HG03066 (cell line): ENCODE results near the gene GPATCH2.
A peak's percentile ranks its signal among the peaks of the same experiment; 100 is the strongest.
"Not testable (repeated sequence)": the region's sequence is repeated elsewhere in the genome, so short reads cannot be mapped to it uniquely, and the experiment has no call there.

ENCODE experiments used
- ATAC-seq: cut with Tn5 transposase; IDR thresholded peaks from one replicate; pipeline ENCODE4 v1.9.1; 2021; ENCODE audit warnings: low read depth; ENCODE audit not compliant: unreplicated experiment

GPATCH2 gene

DNA sequence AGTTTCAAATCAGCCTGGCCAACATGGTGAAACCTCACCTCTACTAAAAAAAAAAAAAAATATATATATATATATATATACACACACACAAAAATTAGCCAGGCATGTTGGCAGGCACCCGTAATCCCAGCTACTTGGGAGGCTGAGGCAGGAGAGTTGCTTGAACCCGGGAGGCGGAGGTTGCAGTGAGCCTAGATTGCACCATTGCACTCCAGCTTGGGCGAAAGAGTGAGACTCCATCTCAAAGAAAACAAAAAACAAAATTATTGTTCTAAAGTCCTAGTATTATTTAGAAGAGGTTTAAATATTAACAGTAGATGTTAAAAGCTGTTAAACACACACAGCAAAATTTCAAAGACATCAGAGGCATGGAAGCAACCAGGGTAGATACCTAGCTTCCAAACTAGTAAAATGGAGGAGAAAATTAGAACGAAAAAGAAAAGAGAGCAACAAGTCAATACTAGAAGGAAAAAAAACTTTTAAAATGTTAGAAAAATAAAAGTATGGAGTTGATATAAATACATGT lies 46.5 kb downstream of the GPATCH2 start:
- not testable (repeated sequence) for ATAC-seq

DNA sequence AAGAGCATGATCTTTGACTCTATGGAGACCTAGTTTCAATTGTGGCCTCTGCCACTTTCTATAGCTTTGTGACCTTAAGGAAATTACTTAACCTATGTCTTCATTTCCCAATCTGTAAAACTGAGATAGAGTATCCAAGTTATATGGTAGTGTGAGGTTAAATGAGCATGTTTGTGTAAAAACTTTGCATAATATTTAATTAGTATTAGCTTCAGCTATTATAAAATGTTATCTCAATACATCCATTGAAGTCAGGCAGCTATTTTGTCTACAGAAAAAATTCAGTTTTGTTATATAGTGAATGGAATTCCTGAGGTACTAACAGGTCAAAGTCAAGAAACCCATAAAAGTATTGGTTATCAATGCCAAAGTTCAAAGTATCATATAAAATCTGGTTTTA lies 53.6 kb downstream of the GPATCH2 start:
- no peak for ATAC-seq

DNA sequence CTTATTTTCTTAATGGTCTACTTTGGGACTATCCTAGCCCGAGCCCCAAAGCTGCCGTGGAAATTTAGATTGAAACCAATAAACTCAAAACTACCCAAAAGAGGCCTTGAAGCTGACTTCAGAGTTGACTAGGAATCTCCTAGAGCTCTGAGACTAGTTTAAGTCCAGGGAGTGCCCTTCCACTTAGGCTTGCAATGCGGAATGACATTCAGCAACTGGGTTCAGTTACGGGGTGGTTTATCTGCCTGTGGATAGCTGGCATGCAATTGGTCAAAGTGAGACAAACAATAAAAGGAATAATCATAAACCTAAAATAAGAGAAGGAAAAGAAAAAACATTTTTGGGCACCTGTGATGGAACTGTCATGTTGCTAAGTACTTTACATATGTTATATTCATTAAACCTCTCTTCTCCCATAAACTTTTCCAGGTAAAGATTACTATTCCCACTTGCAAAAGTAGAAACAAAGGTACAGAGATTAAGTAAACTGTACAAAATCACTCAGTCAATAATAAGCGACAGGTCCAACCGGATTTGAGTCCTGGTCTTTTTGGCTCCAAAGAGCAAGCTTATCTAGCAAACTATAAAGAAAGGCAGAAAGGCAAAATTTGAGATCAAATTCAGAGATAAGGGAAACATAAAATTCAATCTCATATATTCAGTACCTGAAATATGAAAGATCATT lies 56.5 kb downstream of the GPATCH2 start:
- no peak for ATAC-seq

DNA sequence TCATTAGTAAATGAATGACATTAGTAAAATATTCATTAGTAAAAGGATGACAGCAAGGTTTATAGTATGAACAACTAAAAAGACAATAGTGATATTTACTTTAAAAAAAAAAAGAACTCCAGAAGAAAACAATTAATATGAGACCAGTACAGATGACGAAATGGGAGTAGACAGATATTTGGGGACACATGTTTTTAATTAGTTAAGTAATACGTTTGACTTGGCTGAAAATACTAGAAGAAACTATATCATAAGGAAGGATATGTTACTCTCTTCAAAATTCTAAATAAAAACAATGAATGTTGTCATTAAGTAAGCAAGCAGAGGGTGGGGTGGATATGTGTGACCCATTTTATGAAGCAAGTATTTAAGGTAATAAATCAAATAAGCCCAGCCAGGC lies 61.9 kb downstream of the GPATCH2 start:
- ATAC-seq: no peak

DNA sequence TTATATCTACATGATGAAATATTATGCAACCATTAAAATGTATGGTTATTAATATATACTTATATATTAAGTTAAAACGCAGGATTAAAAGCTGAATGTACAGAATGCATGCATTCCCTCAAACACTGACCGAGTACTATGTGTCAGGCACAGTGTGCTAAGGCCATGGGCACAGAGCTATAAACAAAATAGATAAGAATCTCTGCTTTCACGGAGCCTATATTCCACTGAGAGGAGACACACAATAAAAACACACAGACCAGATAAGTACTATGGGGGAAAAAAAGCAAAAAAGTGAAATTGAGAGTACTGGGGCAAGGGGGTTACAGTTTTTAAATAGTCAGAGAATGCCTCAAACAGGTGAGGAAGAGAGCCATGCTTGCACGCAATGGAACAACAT lies 62.7 kb downstream of the GPATCH2 start:
- ATAC-seq: no peak

DNA sequence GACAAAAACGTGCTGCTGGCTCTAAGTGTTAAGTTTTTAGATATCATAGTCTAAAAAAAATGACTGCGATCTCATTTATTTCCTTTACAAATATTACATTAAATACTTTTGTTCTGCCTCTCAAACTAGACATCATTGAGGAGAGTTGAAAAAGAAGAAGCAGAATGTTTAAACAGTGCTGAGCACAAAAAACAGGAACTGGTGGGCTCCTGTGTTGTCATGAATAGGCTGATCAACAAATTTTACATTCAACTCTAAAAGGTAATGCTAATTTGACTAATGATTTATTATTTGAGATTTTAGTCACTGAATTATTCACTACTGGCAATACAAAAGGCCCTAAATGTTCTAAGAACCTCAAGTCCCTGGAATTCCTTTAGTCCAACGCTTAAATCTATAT lies 66.1 kb downstream of the GPATCH2 start:
- ATAC-seq: no peak

DNA sequence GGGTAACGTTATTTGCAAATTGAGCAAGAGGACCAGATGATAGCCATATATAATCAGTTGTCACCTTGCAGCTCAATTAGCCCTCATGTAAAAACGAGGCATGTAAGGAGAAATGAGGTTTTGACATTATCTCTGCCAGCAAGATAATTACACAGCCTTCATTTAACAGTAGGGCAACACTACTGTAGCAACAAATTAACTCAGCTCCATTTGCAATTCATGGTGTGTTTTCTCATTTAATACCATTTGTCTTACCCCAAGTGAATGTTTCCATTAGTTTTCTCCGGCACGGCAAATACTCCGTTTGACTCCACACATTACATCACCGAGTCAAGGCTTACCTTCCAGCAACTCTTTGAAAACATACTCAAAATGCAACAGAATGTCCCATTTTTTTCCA lies 66.7 kb downstream of the GPATCH2 start:
- no peak for ATAC-seq

DNA sequence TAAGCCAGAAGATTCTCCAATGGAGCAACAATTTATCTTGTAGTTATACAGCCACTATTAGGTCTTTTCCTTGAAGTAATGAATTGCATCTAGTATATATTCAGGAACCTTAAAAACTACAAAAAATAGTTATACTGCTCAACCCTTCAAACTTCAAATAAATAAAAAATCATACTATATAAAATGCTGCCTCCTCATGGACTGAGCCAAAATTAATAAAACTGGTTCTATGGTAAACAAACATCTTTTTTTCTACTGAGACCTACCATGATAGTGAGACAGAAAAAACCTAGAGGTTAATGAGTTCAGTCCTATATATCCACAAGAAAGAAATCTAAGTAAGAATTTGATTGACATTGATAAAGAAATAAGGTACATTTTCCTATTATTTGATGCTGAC lies 67.7 kb downstream of the GPATCH2 start:
- no peak for ATAC-seq

DNA sequence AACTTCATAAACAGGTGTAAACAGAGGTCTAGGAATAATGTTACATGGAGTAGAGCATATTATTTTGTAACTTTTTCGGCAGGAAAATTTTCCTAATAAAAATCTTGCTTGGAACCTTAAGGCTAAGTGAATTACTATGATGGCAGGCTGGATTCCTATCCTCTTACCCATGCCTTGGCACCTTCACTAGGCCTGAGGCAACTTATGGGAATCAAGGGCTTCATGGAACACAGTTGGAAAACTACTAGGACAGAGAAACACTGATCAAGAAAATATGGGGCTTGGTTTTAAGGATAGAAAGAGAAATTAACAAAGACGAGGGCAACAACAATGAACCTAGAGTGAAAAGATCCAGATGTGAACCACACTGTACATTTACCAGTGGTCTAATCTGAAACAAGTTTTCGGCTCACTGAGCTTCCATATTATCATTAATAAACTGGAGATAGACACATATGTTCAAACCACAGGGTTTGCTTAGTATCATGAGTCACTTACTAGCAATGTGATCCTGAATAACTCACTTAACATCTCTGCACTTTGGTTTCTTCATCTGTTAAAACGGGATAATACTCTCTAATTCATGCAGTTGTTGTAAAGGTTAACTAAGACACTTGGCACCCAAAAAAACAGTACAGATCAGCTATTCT lies 68.5 kb downstream of the GPATCH2 start:
- ATAC-seq: no peak

DNA sequence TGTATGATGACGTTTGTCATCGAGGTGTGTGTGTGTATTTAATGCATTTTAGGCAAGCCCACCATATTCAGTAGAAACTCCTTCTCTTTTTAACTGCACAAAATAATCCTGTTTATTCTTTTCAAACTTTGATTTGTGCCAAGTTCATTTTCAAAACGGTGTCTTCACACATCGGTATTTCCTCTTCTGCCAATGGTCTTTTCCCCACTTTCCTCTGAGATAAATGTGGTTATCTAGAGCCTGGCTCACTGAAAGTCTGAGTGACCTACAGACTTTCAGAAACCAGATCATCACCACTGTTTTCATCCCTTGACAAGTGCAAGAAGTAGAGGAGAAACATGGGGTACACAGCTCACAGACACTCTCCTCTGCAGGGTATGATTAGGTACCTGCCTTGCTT lies 69.4 kb downstream of the GPATCH2 start:
- ATAC-seq: no peak

DNA sequence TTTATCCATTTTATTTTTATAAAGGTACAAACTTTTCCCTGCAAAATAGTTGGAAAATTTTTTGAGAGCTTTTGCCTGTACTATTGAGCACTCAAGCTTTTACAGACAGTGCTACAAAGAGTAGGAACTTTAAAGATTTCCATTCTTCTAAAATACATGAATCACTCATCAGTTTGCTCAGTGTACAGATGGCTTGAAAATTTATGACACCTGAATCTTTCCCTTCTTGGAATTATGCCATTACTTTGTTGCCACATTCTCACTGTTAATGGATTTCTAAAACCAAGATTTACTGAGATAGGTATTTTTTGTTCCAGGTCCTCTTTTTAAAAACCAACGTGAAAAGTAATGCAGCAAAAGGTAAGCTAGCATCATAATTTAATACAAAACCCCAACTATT lies 76.0 kb downstream of the GPATCH2 start:
- ATAC-seq: no peak

DNA sequence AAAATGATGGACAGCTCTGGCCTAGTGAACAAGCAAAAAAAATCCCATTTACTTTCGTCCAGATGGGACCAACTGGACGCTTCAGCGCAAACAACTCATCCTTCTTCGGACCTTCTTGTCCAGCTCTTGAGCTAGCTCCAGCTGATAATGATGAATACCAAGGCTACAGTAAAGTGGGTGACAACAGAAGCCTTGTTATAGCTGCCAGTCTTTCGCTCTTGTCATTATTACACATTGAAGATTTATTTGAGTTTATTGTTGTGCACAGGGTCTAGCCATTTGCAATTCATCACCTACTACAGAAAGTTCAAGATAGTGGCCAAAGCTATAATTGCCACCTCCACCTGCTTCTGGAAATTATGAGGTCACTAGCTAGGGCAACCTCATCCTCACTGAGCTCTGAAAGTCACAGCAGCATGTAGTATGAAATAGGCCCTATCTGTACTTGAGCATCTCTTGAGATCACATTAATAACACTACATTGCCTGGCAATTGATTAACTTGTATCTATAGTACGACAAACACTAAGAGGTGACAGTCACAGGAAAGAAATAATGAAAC lies 76.9 kb downstream of the GPATCH2 start:
- ATAC-seq: no peak

DNA sequence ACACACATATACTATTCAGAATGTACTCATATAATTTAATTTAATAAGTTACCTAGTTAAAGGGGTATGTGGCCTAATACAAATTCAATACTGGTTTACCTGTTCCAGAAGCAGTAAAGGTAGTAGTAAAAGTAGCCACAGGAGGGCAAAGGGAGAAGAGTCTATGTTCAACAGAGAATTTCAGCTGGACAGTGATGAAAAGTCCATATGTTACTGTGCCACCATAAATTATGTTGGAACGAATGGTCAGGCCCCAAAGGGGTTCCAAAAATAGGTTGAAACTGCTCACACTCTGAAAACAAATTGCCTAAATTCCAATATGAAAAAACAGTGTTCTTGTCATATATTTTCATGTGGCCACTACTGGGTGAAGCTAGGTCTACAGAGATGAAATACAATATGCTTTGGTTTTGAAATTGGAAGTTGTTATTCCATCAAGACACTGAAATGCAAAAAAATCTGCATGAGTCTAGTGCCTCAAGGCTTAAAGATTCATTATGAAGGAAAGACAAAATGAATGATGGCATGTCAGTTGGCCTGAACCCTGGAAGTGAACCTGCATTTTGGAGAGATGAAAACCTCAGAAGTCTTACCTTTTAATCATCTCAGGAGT lies 78.4 kb downstream of the GPATCH2 start:
- no peak for ATAC-seq

DNA sequence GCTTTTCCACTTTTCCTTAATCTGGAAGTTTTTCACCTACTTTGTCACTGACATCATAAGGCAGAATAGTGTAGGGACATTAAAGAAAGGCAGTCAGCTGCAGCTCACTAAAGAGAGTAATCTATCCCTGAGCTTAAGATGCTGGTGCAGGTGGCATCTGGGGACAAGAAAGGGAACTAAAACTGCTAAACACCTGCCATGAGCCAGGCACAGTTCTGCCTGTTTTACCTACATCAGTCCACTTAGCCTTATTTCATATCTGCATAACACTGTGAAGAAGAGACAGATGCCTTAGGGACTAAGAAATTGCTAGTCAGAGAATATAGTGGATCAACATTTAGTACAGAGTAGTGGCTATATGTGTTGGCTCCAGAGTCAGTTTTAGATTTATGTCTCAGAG lies 88.1 kb downstream of the GPATCH2 start:
- peak; percentile 65 for ATAC-seq

DNA sequence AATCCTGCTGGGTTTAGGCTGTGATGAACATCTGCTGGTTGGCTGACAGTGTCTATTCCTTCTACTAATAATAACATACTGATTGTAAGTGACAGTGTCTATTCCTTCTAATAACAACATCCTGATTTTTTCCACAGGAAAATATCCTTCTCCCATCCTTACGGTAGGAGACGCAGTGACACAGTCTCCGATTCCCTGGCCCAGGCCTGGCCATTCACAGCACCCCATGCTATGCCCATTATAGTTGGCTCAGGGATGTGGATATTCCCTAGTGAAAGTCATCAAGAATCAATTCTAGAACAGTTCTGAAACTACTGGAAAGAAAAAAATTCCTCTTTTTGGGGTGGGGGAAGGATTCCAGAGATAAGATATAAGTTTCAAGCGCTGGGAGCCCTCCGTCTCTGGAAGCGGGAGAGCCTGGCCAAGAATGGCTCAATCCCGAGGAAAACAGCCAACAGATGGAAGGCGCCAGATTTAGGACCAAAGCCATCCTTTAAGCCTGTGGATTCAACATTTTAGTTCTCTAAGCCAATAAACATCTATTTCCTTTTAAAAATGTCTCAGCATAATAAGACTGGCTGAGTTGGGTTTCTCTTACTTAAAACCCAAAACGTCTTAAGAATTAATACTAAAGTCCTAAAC lies 88.6 kb downstream of the GPATCH2 start:
- ATAC-seq: no peak

DNA sequence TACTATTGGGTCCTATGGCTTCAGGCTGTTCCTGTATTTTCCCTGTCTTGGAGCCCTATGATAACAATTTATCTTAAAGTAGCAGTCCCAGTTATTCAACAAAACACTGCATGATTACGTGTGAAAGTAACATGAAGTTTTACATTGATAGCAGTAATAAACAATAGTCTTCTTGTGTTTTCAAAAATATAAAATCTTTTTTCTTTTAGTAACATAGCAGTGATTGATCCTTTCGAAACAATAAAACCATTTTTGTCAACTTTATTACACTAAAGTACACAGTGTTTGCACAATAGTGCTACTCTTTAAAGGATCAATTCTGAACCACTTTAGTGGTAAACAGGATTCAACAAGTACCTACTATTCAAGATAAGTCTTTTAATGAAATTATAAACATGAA lies 90.6 kb downstream of the GPATCH2 start:
- no peak for ATAC-seq

DNA sequence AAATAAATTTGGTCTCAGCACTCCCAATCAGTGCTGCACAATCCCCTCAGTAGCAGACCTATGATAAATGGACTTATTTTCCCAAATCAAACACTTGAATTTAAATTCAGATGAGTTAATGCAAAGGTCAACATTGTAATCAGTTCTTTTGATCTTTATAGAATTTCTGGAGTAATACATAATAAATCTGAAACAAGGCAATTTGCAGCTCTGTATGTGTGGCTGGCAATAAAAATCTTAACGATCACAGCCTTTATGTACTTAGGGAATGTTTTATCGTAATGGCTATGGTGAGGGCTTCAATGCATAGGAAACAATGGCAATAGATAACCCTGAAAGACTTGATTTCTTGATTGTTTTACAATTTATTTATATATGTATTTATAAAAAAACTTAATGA lies 91.4 kb downstream of the GPATCH2 start:
- no peak for ATAC-seq

DNA sequence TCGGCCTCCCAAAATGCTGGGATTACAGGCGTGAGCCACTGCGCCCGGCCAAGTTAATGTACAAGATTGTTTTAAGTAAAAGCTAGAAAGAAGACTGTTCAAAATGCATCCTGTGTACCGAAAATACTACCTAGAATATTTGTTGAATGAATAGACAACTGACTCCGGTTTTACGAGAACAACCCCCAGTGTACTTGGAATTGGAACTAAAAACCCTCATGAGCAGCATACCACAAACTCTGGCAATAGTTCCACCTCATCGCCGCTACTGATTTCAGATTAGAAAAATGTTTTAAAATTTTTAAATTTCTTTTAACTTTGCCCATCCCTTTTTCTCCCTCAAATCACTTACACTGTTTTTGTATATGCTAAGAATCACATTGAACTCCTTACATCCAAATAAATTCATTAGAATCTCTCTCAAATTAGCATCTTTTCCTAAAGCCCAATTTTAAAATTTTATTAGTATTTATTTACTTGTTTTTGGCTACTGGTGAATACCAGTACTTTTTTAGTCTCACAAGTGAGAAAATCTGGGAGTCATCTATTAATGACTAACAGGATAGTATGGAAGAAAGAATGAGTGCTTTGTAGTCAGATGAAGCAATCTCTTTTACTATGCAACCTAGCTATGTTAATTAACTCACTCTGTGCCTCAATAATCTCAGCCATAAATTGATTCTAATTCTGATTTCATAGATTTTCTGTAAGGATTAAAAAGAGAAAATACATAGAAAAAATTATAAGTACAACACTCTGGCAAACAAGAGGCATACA lies 95.1 kb downstream of the GPATCH2 start:
- no peak for ATAC-seq

DNA sequence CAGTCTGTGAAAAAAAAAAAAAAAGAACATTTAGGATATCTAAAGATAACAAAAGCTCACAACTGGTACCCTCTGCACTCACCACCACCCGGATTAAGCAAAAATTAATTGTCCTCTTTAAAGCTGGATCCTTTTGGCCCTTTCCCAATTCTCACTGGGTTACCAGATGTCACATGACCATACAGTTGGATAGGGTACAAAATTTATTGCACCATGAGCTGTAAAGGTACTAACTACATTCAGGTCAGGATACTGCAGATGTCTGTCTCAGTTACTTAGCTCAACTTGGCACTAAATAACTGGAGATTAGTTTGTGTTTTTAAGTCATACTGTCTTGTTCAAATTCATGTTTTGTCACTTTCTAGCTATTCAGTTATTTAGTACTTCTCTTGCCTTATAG lies 96.3 kb downstream of the GPATCH2 start:
- ATAC-seq: no peak

DNA sequence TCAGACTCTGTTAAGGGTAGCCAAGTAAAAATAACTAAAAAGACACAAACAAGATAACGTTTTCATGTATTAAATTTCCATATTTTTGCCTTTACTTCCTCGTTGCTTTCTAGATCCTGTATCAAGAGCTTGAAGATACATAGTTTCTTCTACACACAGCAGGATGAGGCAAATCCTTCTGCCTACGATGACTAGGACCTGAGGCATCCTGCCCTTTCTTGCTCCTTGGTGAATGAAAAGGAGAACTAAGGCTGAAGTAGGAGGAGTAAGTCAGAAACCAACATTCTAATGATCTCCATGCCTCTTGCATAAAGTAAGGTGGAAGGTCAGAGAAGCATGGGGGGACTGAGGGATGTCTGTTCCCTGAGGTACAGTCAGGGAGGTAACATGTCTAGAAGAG lies 102.6 kb downstream of the GPATCH2 start:
- no peak for ATAC-seq
